Measurements from ENCODE around the gene CERS6.

- TF ChIP-seq GLIS3 (CRISPR knock-in tag; IDR thresholded peaks at IDR 0.05) (no peak), ZNF565 (CRISPR knock-in tag; conservative IDR thresholded peaks at IDR 0.05; ENCODE audit: low read depth) (no peak), ZFP30 (CRISPR knock-in tag; IDR thresholded peaks at IDR 0.05) (no peak), ZFP3 (CRISPR knock-in tag; IDR thresholded peaks at IDR 0.05) (no peak), ARNTL (CRISPR knock-in tag; IDR thresholded peaks at IDR 0.05; ENCODE audit: borderline replicate concordance, low read depth) (no peak), TCF4 (CRISPR knock-in tag; IDR thresholded peaks at IDR 0.05; ENCODE audit: borderline replicate concordance) (no peak), OSR1 (CRISPR knock-in tag; IDR thresholded peaks at IDR 0.05) (no peak)
- TF ChIP-seq, protein P1, sequence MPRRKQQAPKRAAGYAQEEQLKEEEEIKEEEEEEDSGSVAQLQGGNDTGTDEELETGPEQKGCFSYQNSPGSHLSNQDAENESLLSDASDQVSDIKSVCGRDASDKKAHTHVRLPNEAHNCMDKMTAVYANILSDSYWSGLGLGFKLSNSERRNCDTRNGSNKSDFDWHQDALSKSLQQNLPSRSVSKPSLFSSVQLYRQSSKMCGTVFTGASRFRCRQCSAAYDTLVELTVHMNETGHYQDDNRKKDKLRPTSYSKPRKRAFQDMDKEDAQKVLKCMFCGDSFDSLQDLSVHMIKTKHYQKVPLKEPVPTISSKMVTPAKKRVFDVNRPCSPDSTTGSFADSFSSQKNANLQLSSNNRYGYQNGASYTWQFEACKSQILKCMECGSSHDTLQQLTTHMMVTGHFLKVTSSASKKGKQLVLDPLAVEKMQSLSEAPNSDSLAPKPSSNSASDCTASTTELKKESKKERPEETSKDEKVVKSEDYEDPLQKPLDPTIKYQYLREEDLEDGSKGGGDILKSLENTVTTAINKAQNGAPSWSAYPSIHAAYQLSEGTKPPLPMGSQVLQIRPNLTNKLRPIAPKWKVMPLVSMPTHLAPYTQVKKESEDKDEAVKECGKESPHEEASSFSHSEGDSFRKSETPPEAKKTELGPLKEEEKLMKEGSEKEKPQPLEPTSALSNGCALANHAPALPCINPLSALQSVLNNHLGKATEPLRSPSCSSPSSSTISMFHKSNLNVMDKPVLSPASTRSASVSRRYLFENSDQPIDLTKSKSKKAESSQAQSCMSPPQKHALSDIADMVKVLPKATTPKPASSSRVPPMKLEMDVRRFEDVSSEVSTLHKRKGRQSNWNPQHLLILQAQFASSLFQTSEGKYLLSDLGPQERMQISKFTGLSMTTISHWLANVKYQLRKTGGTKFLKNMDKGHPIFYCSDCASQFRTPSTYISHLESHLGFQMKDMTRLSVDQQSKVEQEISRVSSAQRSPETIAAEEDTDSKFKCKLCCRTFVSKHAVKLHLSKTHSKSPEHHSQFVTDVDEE (CRISPR knock-in tag; IDR thresholded peaks at IDR 0.05): no peak
Measured at GRCh38 chr2:168661863-168662256, 205.8 kb downstream of the CERS6 start.
